HCT116 (cell line): Measurements from ENCODE around the gene RAN. TPM values are rescaled to one million over a fixed set of nuclear protein-coding genes. Genes with fewer than 3 reads are reported as not detected.

Source experiments
- ATAC-seq: fragments of 200-7000 bp; cut with Tn5 transposase; 2 replicates; pipeline ENCODE4 v1.9.1; 2020; ENCODE audit warnings: mild to moderate bottlenecking, moderate library complexity
- BruUV-seq: library from RNA; stranded (reverse); fragments of 400-500 nt; replicated peaks from 2 replicates; lab custom pipeline; 2021; lab: Mats Ljungman, UMichigan
- CTCF ChIA-PET: fragments of 300-600 bp; sonication (Branson Sonifier 250); formaldehyde crosslinking; loops from one replicate; lab custom pipeline; 2021; ENCODE audit warnings: antibody characterized with exemption; lab: Charles Lee
- POLR2A ChIA-PET: fragments of 300-600, 350-600 bp; sonication (Branson Sonifier 250); formaldehyde crosslinking; loops from one replicate; lab custom pipeline; 2021; ENCODE audit warnings: antibody characterized with exemption; lab: Charles Lee
- RAD21 ChIA-PET, 2 experiments: fragments of 300-600 bp; sonication (Branson Sonifier 250); formaldehyde crosslinking; loops; one replicate each; lab custom pipeline; 2023; ENCODE audit warnings: low total read pairs in 2 of 2; ENCODE audit not compliant: uncharacterized antibody in 2 of 2, unreplicated experiment in 2 of 2, low non-redundant PET in 1 of 2; lab: Charles Lee
- DNase-seq: peaks from one replicate; pipeline ENCODE4 v3.0.0-alpha.2; 2010; ENCODE audit warnings: low read depth, low spot score
- H2AFZ ChIP-seq: fragments of 200-600 bp; shearing (Covaris generic), sonication (generic); 2 replicates; pipeline ENCODE4 v1.6.1; 2017; ENCODE audit warnings: low read depth, mixed run types, mixed read lengths, antibody characterized with exemption, low read length; ENCODE audit not compliant: poor library complexity, severe bottlenecking
- H3K27ac ChIP-seq: 2 replicates; pipeline ENCODE4 v1.5.1; 2012; ENCODE audit warnings: low read depth, low read length
- H3K27me3 ChIP-seq: fragments of 200-600 bp; sonication (generic); 2 replicates; pipeline ENCODE4 v1.6.1; 2016; ENCODE audit warnings: mixed run types, low read length, mixed read lengths; ENCODE audit not compliant: insufficient read depth
- H3K36me3 ChIP-seq, 2 experiments: fragments of 200-500 bp in 1 of 2; fragments of 200-600 bp in 1 of 2; sonication (Bioruptor generic) in 1 of 2; sonication (generic) in 1 of 2; 2 replicates each; pipeline versions ENCODE4 v1.5.1 to v1.6.1; 2014 to 2016; ENCODE audit warnings: low read length in 2 of 2, inconsistent platforms in 1 of 2, mixed read lengths in 1 of 2, mixed run types in 1 of 2; ENCODE audit not compliant: insufficient read depth in 2 of 2, control insufficient read depth in 1 of 2
- H3K4me1 ChIP-seq, 2 experiments: fragments of 200-600 bp in 1 of 2; sonication (generic) in 1 of 2; 2 replicates each; pipeline versions ENCODE4 v1.5.1 to v1.6.1; 2012 to 2017; ENCODE audit warnings: low read length in 2 of 2, inconsistent platforms in 1 of 2, mild to moderate bottlenecking in 1 of 2, mixed read lengths in 1 of 2, mixed run types in 1 of 2, moderate library complexity in 1 of 2; ENCODE audit not compliant: insufficient read depth in 2 of 2, control insufficient read depth in 1 of 2
- H3K4me2 ChIP-seq: fragments of 200-600 bp; sonication (generic); 2 replicates; pipeline ENCODE4 v1.6.1; 2017; ENCODE audit warnings: mixed run types, low read length, mixed read lengths
- H3K4me3 ChIP-seq, 2 experiments: fragments of 200-600 bp in 1 of 2; sonication (generic) in 1 of 2; replicated peaks in 1 of 2; 2 replicates each; pipeline ENCODE4 v1.5.1; 2011 to 2016; ENCODE audit warnings: low read length in 2 of 2, control low read depth in 1 of 2, low read depth in 1 of 2, mild to moderate bottlenecking in 1 of 2, mixed read lengths in 1 of 2, mixed run types in 1 of 2
- H3K79me2 ChIP-seq: fragments of 200-600 bp; sonication (generic); 2 replicates; pipeline ENCODE4 v1.6.1; 2017; ENCODE audit warnings: mild to moderate bottlenecking, mixed run types, low read length, moderate library complexity, mixed read lengths; ENCODE audit not compliant: insufficient read depth
- H3K9ac ChIP-seq: fragments of 200-600 bp; sonication (generic); 2 replicates; pipeline ENCODE4 v1.6.1; 2016; ENCODE audit warnings: low read length, mixed read lengths
- H3K9me2 ChIP-seq: fragments of 200-600 bp; sonication (generic), shearing (Covaris generic); 2 replicates; pipeline ENCODE4 v1.6.1; 2017; ENCODE audit warnings: mixed run types, mild to moderate bottlenecking, moderate library complexity; ENCODE audit not compliant: insufficient read depth
- H3K9me3 ChIP-seq, 2 experiments: fragments of 200-500 bp in 1 of 2; fragments of 200-600 bp in 1 of 2; sonication (Bioruptor generic) in 1 of 2; sonication (generic) in 1 of 2; 2 replicates each; pipeline ENCODE4 v1.6.1; 2014 to 2017; ENCODE audit warnings: low read length in 2 of 2, mixed read lengths in 2 of 2, inconsistent platforms in 1 of 2, low read depth in 1 of 2, mild to moderate bottlenecking in 1 of 2, mixed run types in 1 of 2, moderate library complexity in 1 of 2; ENCODE audit not compliant: control insufficient read depth in 1 of 2, insufficient read depth in 1 of 2
- H4K20me1 ChIP-seq: fragments of 200-600 bp; sonication (generic), shearing (Covaris generic); 2 replicates; pipeline ENCODE4 v1.6.1; 2017; ENCODE audit warnings: mixed run types, mild to moderate bottlenecking, moderate library complexity; ENCODE audit not compliant: insufficient read depth
- CBX3 ChIP-seq: IDR thresholded peaks from 2 replicates; pipeline ENCODE4 v1.6.1; 2012; ENCODE audit warnings: low read depth
- EGR1 ChIP-seq: IDR thresholded peaks from 2 replicates; pipeline ENCODE4 v1.6.1; 2012; ENCODE audit warnings: low read depth
- ELF1 ChIP-seq: IDR thresholded peaks from 2 replicates; pipeline ENCODE4 v1.6.1; 2012; ENCODE audit warnings: low read depth, borderline replicate concordance
- FOSL1 ChIP-seq: IDR thresholded peaks from 2 replicates; pipeline ENCODE4 v1.6.1; 2012; ENCODE audit warnings: low read depth
- JUND ChIP-seq: IDR thresholded peaks from 2 replicates; pipeline ENCODE4 v1.6.1; 2012
- POLR2A ChIP-seq: IDR thresholded peaks from 2 replicates; pipeline ENCODE4 v1.7.0; 2011; ENCODE audit warnings: borderline replicate concordance; ENCODE audit not compliant: insufficient read depth, insufficient read length; ENCODE audit errors: extremely low read depth
- POLR2AphosphoS5 ChIP-seq: IDR thresholded peaks from 2 replicates; pipeline ENCODE4 v1.6.1; 2011; ENCODE audit warnings: mild to moderate bottlenecking, low read depth, low read length, moderate library complexity
- SP1 ChIP-seq: IDR thresholded peaks from 2 replicates; pipeline ENCODE4 v1.6.1; 2012; ENCODE audit warnings: low read depth
- SRF ChIP-seq: IDR thresholded peaks from 2 replicates; pipeline ENCODE4 v1.6.1; 2012; ENCODE audit warnings: low read depth
- ZFX ChIP-seq: fragments of 450-650 bp; IDR thresholded peaks from 2 replicates; pipeline ENCODE4 v1.6.1; 2017
- intact Hi-C: fragments of 100-400 bp; cut with micrococcal nuclease; formaldehyde crosslinking; loops from 2 replicates; pipeline ENCODE4 v1.10.0; 2022
- total RNA-seq: library from RNA; stranded (reverse); gene quantifications from one replicate; pipeline ENCODE4 v1.2.1, GENCODE V29; 2021; ENCODE audit not compliant: unreplicated experiment
- TF ChIP-seq, protein P1 (sequence below): IDR thresholded peaks from 2 replicates; pipeline ENCODE4 v1.6.1; 2012
- TF ChIP-seq, protein P2 (sequence below), 3 experiments: fragments of 200-600 bp in 1 of 3; sonication (generic) in 1 of 3; IDR thresholded peaks in 2 of 3; conservative IDR thresholded peaks in 1 of 3; 2 replicates each; pipeline ENCODE4 v1.5.1; 2012 to 2017; ENCODE audit warnings: low read depth in 2 of 3, low read length in 2 of 3, antibody characterized with exemption in 1 of 3, borderline replicate concordance in 1 of 3, control low read depth in 1 of 3, mild to moderate bottlenecking in 1 of 3, mixed read lengths in 1 of 3, mixed run types in 1 of 3, moderate library complexity in 1 of 3; ENCODE audit not compliant: insufficient read depth in 1 of 3
- TF ChIP-seq, protein P3 (sequence below): IDR thresholded peaks from 2 replicates; pipeline ENCODE4 v1.6.1; 2012; ENCODE audit warnings: low read depth

Gene RAN
- total RNA-seq, 1 experiment from 2014 or later, result 1,420 TPM

DNA sequence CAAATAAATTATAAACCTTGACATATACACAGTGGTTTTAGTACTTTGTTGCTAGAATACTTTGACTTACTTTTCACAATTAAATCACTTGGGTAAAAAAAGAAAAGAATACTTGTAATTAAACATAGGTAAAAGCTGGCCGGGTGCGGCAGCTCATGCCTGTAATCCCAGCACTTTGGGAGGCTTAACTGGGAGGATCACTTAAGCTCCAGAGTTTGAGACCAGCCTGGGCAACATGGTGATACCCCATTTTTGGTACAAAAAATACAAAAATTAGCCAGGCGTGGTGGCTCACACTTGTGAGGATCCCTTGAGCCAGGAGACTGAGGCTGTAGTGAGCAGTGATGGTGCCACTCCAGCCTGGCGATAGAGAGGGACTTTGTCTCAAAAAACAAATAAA, 40.6 kb upstream of the RAN start:
- H3K9me3 ChIP-seq, result no peaks in the 10 kb centered on the region
- no peak overlapping the region for H3K9ac ChIP-seq
- H2AFZ ChIP-seq, result no peak overlapping the region
- ChIA-PET RAD21 (no interaction called here), POLR2A (no interaction called here), CTCF (no interaction called here)
- no peaks in the 10 kb centered on the region for H4K20me1 ChIP-seq
- TF ChIP-seq, protein P1, sequence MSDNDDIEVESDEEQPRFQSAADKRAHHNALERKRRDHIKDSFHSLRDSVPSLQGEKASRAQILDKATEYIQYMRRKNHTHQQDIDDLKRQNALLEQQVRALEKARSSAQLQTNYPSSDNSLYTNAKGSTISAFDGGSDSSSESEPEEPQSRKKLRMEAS, result no peak
- no peak for TF ChIP-seq EGR1
- no peak overlapping the region for H3K27ac ChIP-seq
- H3K4me3 ChIP-seq, result no peak overlapping the region
- 0 out of 4 replicates have a peak, but pooled peaks cover 0 to 3% of the 10 kb centered on the region in 2 experiments for H3K36me3 ChIP-seq
- no peaks in the 10 kb centered on the region for H3K9me2 ChIP-seq
- ATAC-seq, result no peak
- peaks cover 17% of the 10 kb centered on the region; the same call in 1 of the 2 replicates for H3K79me2 ChIP-seq
- intact Hi-C loops, result no loop called here
- no peak for DNase-seq
- H3K27me3 ChIP-seq, result no peaks in the 10 kb centered on the region
- no peaks in the 10 kb centered on the region for H3K4me1 ChIP-seq
- H3K4me2 ChIP-seq, result no peak overlapping the region
- no TSS peak for BruUV-seq

DNA sequence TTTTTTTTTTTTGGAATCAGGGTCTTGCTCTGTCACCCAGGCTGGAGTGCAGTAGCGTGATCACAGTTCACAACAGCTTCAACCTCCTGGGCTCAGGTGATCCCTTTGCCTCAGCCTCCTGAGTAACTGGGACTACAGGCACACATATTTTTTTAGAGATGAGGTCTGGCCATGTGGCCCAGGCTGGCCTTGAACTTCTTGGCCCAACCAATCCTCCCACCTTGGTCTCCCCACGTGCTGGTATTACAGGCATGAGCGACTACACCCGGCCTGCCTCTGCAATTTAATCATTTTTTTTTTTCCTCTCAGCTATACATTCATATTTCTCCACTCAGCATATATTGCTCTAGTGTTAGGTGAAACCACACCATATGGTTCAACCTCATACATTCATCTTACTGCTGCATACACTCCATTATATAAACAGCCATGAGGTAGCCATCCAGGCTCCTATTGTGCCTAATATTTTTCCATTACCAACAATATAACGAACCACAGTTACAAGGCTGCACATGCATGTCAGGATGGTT, 39.9 kb upstream of the RAN start:
- H2AFZ ChIP-seq, result no peak overlapping the region
- no peak overlapping the region for H3K9ac ChIP-seq
- 0 out of 4 replicates have a peak, but pooled peaks cover 0 to 3% of the 10 kb centered on the region in 2 experiments for H3K36me3 ChIP-seq
- no TSS peak for BruUV-seq
- ATAC-seq, result no peak
- ChIA-PET RAD21 (no interaction called here), POLR2A (no interaction called here)
- no peaks in the 10 kb centered on the region for H3K9me3 ChIP-seq
- peaks cover 19% of the 10 kb centered on the region; the same call in 1 of the 2 replicates for H3K79me2 ChIP-seq
- TF ChIP-seq SP1 (no peak), POLR2A (no peak), EGR1 (no peak), SRF (no peak), FOSL1 (no peak), JUND (no peak), ZFX (no peak), POLR2AphosphoS5 (no peak), CBX3 (no peak), ELF1 (no peak)
- TF ChIP-seq, protein P1, result no peak
- TF ChIP-seq, protein P2, sequence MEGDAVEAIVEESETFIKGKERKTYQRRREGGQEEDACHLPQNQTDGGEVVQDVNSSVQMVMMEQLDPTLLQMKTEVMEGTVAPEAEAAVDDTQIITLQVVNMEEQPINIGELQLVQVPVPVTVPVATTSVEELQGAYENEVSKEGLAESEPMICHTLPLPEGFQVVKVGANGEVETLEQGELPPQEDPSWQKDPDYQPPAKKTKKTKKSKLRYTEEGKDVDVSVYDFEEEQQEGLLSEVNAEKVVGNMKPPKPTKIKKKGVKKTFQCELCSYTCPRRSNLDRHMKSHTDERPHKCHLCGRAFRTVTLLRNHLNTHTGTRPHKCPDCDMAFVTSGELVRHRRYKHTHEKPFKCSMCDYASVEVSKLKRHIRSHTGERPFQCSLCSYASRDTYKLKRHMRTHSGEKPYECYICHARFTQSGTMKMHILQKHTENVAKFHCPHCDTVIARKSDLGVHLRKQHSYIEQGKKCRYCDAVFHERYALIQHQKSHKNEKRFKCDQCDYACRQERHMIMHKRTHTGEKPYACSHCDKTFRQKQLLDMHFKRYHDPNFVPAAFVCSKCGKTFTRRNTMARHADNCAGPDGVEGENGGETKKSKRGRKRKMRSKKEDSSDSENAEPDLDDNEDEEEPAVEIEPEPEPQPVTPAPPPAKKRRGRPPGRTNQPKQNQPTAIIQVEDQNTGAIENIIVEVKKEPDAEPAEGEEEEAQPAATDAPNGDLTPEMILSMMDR (IDR thresholded peaks at IDR 0.05 in 2 of 3, conservative IDR thresholded peaks at IDR 0.05 in 1 of 3; ENCODE audit: borderline replicate concordance in 1 of 3, insufficient read depth in 1 of 3, low read depth in 2 of 3, low read length in 2 of 3), result no peak
- TF ChIP-seq, protein P3, sequence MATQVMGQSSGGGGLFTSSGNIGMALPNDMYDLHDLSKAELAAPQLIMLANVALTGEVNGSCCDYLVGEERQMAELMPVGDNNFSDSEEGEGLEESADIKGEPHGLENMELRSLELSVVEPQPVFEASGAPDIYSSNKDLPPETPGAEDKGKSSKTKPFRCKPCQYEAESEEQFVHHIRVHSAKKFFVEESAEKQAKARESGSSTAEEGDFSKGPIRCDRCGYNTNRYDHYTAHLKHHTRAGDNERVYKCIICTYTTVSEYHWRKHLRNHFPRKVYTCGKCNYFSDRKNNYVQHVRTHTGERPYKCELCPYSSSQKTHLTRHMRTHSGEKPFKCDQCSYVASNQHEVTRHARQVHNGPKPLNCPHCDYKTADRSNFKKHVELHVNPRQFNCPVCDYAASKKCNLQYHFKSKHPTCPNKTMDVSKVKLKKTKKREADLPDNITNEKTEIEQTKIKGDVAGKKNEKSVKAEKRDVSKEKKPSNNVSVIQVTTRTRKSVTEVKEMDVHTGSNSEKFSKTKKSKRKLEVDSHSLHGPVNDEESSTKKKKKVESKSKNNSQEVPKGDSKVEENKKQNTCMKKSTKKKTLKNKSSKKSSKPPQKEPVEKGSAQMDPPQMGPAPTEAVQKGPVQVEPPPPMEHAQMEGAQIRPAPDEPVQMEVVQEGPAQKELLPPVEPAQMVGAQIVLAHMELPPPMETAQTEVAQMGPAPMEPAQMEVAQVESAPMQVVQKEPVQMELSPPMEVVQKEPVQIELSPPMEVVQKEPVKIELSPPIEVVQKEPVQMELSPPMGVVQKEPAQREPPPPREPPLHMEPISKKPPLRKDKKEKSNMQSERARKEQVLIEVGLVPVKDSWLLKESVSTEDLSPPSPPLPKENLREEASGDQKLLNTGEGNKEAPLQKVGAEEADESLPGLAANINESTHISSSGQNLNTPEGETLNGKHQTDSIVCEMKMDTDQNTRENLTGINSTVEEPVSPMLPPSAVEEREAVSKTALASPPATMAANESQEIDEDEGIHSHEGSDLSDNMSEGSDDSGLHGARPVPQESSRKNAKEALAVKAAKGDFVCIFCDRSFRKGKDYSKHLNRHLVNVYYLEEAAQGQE, result no peak
- TF ChIP-seq, all 23 proteins: peak for 0
- no peaks in the 10 kb centered on the region for H4K20me1 ChIP-seq
- intact Hi-C loops, result no loop called here
- H3K4me3 ChIP-seq, result no peak overlapping the region
- H3K27ac ChIP-seq, result no peak overlapping the region
- no peaks in the 10 kb centered on the region for H3K27me3 ChIP-seq
- H3K4me2 ChIP-seq, result no peak overlapping the region
- no peaks in the 10 kb centered on the region for H3K4me1 ChIP-seq
- CTCF ChIA-PET, result no interaction called here
- DNase-seq, result no peak
- no peaks in the 10 kb centered on the region for H3K9me2 ChIP-seq
